HEK293 (cell line): ENCODE measurements around the gene BAD.
A peak's percentile ranks its signal among the peaks of the same experiment; 100 is the strongest.

Source experiments
- CTCF ChIA-PET: fragments of 350-600 bp; formaldehyde crosslinking; extraction: SDS; loops from one replicate; lab custom pipeline; 2021; ENCODE audit warnings: antibody characterized with exemption; lab: Yijun Ruan, JAX
- POLR2A ChIA-PET: fragments of 300-600 bp; formaldehyde crosslinking; extraction: SDS; loops from one replicate; lab custom pipeline; 2020; ENCODE audit warnings: antibody characterized with exemption, inconsistent platforms; lab: Yijun Ruan, JAX
- H3K27ac ChIP-seq: fragments of 200-500 bp; sonication (Bioruptor generic); 2 replicates; pipeline ENCODE4 v1.5.1; 2014; ENCODE audit warnings: low read depth, low read length, control low read depth, inconsistent platforms; ENCODE audit errors: extremely low read depth
- H3K36me3 ChIP-seq, 2 experiments: fragments of 200-500 bp in 1 of 2; sonication (Bioruptor generic) in 1 of 2; 1 replicate in 1 of 2; 2 replicates in 1 of 2; pipeline ENCODE4 v1.5.1; 2014 to 2017; ENCODE audit warnings: inconsistent platforms in 2 of 2, low read length in 2 of 2; ENCODE audit not compliant: control insufficient read depth in 2 of 2, insufficient read depth in 1 of 2
- H3K4me1 ChIP-seq: fragments of 200-500 bp; sonication (Bioruptor generic); 2 replicates; pipeline ENCODE4 v1.5.1; 2014; ENCODE audit warnings: mild to moderate bottlenecking, low read length, inconsistent platforms; ENCODE audit not compliant: control insufficient read depth, insufficient read depth
- H3K4me3 ChIP-seq: 2 replicates; pipeline ENCODE4 v1.5.1; 2011; ENCODE audit warnings: low read depth, mild to moderate bottlenecking, control low read depth, low read length, moderate library complexity
- H3K9me3 ChIP-seq: fragments of 200-500 bp; sonication (Bioruptor generic); 2 replicates; pipeline ENCODE4 v1.5.1; 2014; ENCODE audit warnings: low read depth, low read length, inconsistent platforms; ENCODE audit not compliant: control insufficient read depth, insufficient read depth
- BCL6B ChIP-seq: fragments of 450-650 bp; formaldehyde crosslinking; IDR thresholded peaks from 2 replicates; pipeline ENCODE4 v1.5.1; 2017; ENCODE audit warnings: missing biosample characterization, missing genetic modification characterization
- GLI4 ChIP-seq: fragments of 450-650 bp; formaldehyde crosslinking; IDR thresholded peaks from 2 replicates; pipeline ENCODE4 v1.5.1; 2016; ENCODE audit warnings: missing biosample characterization, missing genetic modification characterization
- MZF1 ChIP-seq: fragments of 450-650 bp; formaldehyde crosslinking; IDR thresholded peaks from 2 replicates; pipeline ENCODE4 v1.5.1; 2017; ENCODE audit warnings: missing biosample characterization, missing genetic modification characterization, borderline replicate concordance
- PRDM2 ChIP-seq: fragments of 450-650 bp; formaldehyde crosslinking; IDR thresholded peaks from 2 replicates; pipeline ENCODE4 v1.5.1; 2016; ENCODE audit warnings: missing biosample characterization, missing genetic modification characterization, borderline replicate concordance
- SCRT2 ChIP-seq: fragments of 450-650 bp; formaldehyde crosslinking; IDR thresholded peaks from 2 replicates; pipeline ENCODE4 v1.5.1; 2016; ENCODE audit warnings: missing biosample characterization, missing genetic modification characterization
- ZBTB20 ChIP-seq: fragments of 450-650 bp; formaldehyde crosslinking; IDR thresholded peaks from 2 replicates; pipeline ENCODE4 v1.5.1; 2016; ENCODE audit warnings: missing biosample characterization, missing genetic modification characterization
- ZFP69B ChIP-seq: fragments of 450-650 bp; formaldehyde crosslinking; IDR thresholded peaks from 2 replicates; pipeline ENCODE4 v1.5.1; 2016; ENCODE audit warnings: missing biosample characterization, missing genetic modification characterization
- ZIC2 ChIP-seq: fragments of 450-650 bp; formaldehyde crosslinking; IDR thresholded peaks from 2 replicates; pipeline ENCODE4 v1.5.1; 2016; ENCODE audit warnings: missing biosample characterization, missing genetic modification characterization
- ZNF239 ChIP-seq: fragments of 450-650 bp; formaldehyde crosslinking; IDR thresholded peaks from 2 replicates; pipeline ENCODE4 v1.5.1; 2016; ENCODE audit warnings: missing biosample characterization, missing genetic modification characterization
- ZNF24 ChIP-seq: fragments of 450-650 bp; formaldehyde crosslinking; IDR thresholded peaks from 2 replicates; pipeline ENCODE4 v1.5.1; 2016; ENCODE audit warnings: missing biosample characterization, missing genetic modification characterization
- ZNF335 ChIP-seq: fragments of 450-650 bp; formaldehyde crosslinking; conservative IDR thresholded peaks from 2 replicates; pipeline ENCODE4 v1.5.1; 2016; ENCODE audit warnings: missing biosample characterization, missing genetic modification characterization
- ZNF549 ChIP-seq: fragments of 450-650 bp; IDR thresholded peaks from 2 replicates; pipeline ENCODE4 v1.5.1; 2018; ENCODE audit warnings: missing biosample characterization, missing genetic modification characterization, mild to moderate bottlenecking, inconsistent platforms, moderate library complexity
- ZNF580 ChIP-seq: fragments of 450-650 bp; formaldehyde crosslinking; IDR thresholded peaks from 2 replicates; pipeline ENCODE4 v1.5.1; 2016; ENCODE audit warnings: missing biosample characterization, missing genetic modification characterization
- ZNF701 ChIP-seq: fragments of 450-650 bp; formaldehyde crosslinking; IDR thresholded peaks from 2 replicates; pipeline ENCODE4 v1.5.1; 2016; ENCODE audit warnings: missing biosample characterization, missing genetic modification characterization
- ZNF785 ChIP-seq: fragments of 450-650 bp; formaldehyde crosslinking; IDR thresholded peaks from 2 replicates; pipeline ENCODE4 v1.5.1; 2016; ENCODE audit warnings: missing biosample characterization, missing genetic modification characterization
- ZXDB ChIP-seq: fragments of 450-650 bp; formaldehyde crosslinking; IDR thresholded peaks from 2 replicates; pipeline ENCODE4 v1.5.1; 2016; ENCODE audit warnings: missing biosample characterization, missing genetic modification characterization
- TF ChIP-seq, protein P1 (sequence below): sonication (generic); formaldehyde crosslinking; IDR thresholded peaks from 2 replicates; pipeline ENCODE4 v1.8.1; 2022; ENCODE audit warnings: mild to moderate bottlenecking, moderate library complexity, missing genetic modification reagents
- TF ChIP-seq, protein P2 (sequence below): fragments of 450-650 bp; formaldehyde crosslinking; IDR thresholded peaks from 2 replicates; pipeline ENCODE4 v1.5.1; 2016; ENCODE audit warnings: missing biosample characterization, missing genetic modification characterization

The BAD gene

DNA sequence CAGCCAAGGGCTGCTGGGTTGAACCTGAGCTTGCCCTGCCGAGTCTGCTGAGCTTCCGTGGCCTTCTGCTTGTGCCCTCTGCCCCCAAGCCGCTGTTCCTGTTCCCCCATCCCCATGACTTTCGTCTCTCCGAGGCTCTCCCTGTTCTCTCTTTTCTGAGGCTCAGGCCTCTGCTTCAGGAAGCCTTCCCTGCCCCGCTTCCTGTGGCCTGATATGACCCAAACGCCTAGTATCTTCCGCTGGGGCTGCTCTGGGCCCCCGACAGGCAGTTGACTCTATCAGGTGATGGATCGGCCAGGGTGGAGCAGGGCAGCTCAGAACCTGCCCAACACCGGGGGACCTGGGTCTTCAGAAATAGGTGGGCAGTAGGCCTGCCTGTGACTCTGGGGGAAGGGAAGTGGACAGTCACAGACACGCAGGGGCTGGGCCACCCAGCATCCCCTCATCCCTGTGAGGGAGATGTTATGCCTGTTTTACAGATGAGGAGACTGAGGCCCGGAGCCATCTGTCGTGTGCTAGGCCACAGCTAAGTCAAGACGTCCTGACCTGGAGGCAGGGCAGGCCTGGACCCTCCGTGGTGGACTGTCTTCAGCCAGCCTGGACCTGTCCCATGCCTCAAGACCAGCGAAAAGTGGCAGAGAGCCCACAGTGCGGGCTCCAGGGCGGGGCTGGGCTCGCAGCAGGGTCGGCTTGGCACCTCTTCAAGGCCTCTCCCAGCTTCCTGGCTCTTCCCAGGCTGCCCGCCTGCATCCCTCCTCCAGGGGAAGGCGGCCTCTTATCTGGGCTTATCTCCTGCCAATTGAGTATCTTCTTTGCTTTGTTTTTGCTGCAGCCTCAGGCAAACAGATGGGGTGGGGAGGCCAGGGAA lies 16.2 kb downstream of the BAD start (continued):
- TF ChIP-seq PRDM2 (tag by site-specific recombination): no peak
- TF ChIP-seq ZIC2 (tag by site-specific recombination): peak; percentile 16; the same call in 1 of the 2 replicates
- no peak for TF ChIP-seq MZF1
- 0 out of 2 replicates have a peak, but pooled peaks have one; percentile 9 for TF ChIP-seq ZNF580 (tag by site-specific recombination)

DNA sequence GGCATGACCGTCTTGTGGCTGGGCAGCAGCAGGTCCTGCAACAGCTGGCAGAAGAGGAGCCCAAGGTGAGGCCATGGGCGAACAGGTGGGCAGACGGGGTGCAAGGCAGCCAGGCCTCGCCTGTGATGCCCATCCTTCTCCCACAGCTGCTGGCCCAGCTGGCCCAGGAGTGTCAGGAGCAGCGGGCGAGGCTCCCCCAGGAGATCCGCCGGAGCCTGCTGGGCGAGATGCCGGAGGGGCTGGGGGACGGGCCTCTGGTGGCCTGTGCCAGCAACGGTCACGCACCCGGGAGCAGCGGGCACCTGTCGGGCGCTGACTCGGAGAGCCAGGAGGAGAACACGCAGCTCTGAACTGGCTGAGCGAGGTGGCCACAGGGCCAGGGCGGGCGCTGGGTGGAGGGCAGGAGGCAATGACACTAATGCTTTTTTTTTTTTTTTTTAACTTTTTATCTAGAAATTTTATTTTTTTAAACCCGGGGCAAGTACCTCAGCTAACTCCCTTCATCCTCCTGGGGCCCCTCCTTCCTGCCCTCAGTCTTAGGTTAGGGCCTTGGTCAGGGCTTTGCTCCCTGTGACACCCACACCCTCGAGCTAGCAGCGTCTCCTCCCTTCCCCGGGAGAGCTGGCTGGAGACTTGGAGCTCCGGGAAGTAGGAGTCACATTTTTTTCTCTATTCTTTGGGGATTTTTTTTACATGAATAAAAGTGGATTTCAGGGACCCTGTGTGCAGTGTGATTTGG lies 17.1 kb downstream of the BAD start:
- peaks cover 2% of the 10 kb centered on the region; the same call in 1 of the 2 replicates for H3K4me1 ChIP-seq
- H3K27ac ChIP-seq: no peak overlapping the region; the same call in 1 of the 2 replicates
- ChIA-PET CTCF (interaction anchor here (0.6 to 6.8 kb wide), 6 partner anchors 16 to 383 kb away, joined by 3 to 81 read pairs (median 4); partner anchors contain the start of genes CATSPERZ, ESRRA and PLCB3), POLR2A (interaction anchor here (0.6 to 7.0 kb wide), 7 partner anchors 9 to 53 kb away, joined by 3 to 96 read pairs (median 5); partner anchors contain the start of genes BAD, FKBP2, GPR137 and PLCB3)
- H3K4me3 ChIP-seq: no peak overlapping the region
- H3K9me3 ChIP-seq: no peaks in the 10 kb centered on the region
- H3K36me3 ChIP-seq: peaks cover 0 to 44% of the 10 kb centered on the region in 2 experiments; a peak in 1 of 3 replicates
- TF ChIP-seq ZNF549 (tag by site-specific recombination) (no peak), SCRT2 (tag by site-specific recombination) (peak; percentile 50)

DNA sequence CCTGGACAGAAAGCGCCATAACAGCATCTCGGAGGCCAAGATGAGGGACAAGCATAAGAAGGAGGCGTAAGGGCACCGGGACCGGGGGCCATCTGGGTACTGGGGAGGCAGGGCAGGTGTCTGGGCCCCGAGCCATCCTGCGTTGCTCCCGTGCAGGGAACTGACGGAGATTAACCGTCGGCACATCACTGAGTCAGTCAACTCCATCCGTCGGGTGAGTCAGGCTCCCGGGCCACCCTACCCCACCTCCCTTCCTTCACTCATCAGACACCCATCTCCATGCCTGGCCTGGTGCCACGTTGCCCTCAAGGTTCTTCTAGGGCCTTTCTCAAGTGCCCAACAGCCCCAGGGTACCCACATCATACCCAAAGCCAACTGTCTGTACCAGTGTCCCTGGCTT lies 18.1 kb downstream of the BAD start:
- peaks cover 0 to 52% of the 10 kb centered on the region in 2 experiments; a peak in 1 of 3 replicates for H3K36me3 ChIP-seq
- H3K4me1 ChIP-seq: peaks cover 2% of the 10 kb centered on the region; the same call in 1 of the 2 replicates
- H3K4me3 ChIP-seq: no peak overlapping the region
- ChIA-PET POLR2A (interaction anchor here (6.5 to 7.0 kb wide), 2 partner anchors 15 to 22 kb away, joined by 52 to 96 read pairs; partner anchors contain the start of genes FKBP2, PLCB3 and PPP1R14B), CTCF (interaction anchor here (6.8 kb wide), 1 partner anchor 36 kb away, joined by 81 read pairs; the partner anchor contains the start of genes CATSPERZ and ESRRA)
- H3K27ac ChIP-seq: no peak overlapping the region
- no peaks in the 10 kb centered on the region for H3K9me3 ChIP-seq
- TF ChIP-seq, protein P1, sequence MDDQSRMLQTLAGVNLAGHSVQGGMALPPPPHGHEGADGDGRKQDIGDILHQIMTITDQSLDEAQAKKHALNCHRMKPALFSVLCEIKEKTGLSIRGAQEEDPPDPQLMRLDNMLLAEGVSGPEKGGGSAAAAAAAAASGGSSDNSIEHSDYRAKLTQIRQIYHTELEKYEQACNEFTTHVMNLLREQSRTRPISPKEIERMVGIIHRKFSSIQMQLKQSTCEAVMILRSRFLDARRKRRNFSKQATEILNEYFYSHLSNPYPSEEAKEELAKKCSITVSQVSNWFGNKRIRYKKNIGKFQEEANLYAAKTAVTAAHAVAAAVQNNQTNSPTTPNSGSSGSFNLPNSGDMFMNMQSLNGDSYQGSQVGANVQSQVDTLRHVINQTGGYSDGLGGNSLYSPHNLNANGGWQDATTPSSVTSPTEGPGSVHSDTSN (CRISPR knock-in tag): no peak
- TF ChIP-seq ZBTB20 (tag by site-specific recombination) (no peak), ZNF785 (tag by site-specific recombination) (no peak), ZNF335 (tag by site-specific recombination) (no peak), ZFP69B (no peak), ZNF239 (tag by site-specific recombination) (no peak), ZNF24 (tag by site-specific recombination) (no peak), ZNF701 (tag by site-specific recombination) (no peak), BCL6B (tag by site-specific recombination) (no peak), ZXDB (tag by site-specific recombination) (no peak), GLI4 (tag by site-specific recombination) (no peak)
- TF ChIP-seq, protein P2, sequence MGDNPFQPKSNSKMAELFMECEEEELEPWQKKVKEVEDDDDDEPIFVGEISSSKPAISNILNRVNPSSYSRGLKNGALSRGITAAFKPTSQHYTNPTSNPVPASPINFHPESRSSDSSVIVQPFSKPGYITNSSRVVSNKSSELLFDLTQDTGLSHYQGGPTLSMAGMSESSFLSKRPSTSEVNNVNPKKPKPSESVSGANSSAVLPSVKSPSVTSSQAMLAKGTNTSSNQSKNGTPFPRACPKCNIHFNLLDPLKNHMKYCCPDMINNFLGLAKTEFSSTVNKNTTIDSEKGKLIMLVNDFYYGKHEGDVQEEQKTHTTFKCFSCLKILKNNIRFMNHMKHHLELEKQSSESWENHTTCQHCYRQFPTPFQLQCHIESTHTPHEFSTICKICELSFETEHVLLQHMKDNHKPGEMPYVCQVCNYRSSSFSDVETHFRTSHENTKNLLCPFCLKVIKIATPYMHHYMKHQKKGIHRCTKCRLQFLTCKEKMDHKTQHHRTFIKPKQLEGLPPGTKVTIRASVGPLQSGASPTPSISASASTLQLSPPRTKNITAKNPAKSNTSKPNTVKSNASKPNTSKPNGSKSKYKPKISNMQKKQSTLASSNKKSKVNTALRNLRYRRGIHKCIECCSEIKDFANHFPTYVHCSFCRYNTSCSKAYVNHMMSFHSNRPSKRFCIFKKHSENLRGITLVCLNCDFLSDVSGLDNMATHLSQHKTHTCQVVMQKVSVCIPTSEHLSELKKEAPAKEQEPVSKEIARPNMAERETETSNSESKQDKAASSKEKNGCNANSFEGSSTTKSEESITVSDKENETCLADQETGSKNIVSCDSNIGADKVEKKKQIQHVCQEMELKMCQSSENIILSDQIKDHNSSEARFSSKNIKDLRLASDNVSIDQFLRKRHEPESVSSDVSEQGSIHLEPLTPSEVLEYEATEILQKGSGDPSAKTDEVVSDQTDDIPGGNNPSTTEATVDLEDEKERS (tag by site-specific recombination): no peak
